DMS 273 (cell line): ENCODE results near the gene MYO7B.

Experiments used
- DNase-seq: peaks from one replicate; lab custom pipeline; 2025; ENCODE audit not compliant: unreplicated experiment; lab: John Stamatoyannopoulos, UW

The MYO7B gene

GRCh38 chr2:127635380-127636237 is 100.1 kb downstream of the MYO7B start:
- DNase-seq: no peak

GRCh38 chr2:127636248-127637235 is 101.1 kb downstream of the MYO7B start:
- no peak for DNase-seq

GRCh38 chr2:127637236-127637630 is 101.8 kb downstream of the MYO7B start:
- peak; percentile 11 for DNase-seq

GRCh38 chr2:127637725-127638252 is 102.3 kb downstream of the MYO7B start:
- peak; percentile 66 for DNase-seq

- DNase-seq: no peak
These were observed 103.1 kb downstream of the MYO7B start for GRCh38 chr2:127638361-127639110.

GRCh38 chr2:127639111-127639474 is 103.6 kb downstream of the MYO7B start:
- no peak for DNase-seq

- DNase-seq: peak; percentile 49
These were observed 104.9 kb downstream of the MYO7B start for GRCh38 chr2:127640082-127641072.

- no peak for DNase-seq
These were observed 105.7 kb downstream of the MYO7B start for GRCh38 chr2:127641133-127641532.

GRCh38 chr2:127641846-127642507 is 106.5 kb downstream of the MYO7B start:
- no peak for DNase-seq

- DNase-seq: no peak
These were observed 107.4 kb downstream of the MYO7B start for GRCh38 chr2:127642706-127643438.

- no peak for DNase-seq
These were observed 108.1 kb downstream of the MYO7B start for GRCh38 chr2:127643439-127644065.

- peak; percentile 23 for DNase-seq
These were observed 108.9 kb downstream of the MYO7B start for GRCh38 chr2:127644066-127645025.

- no peak for DNase-seq
These were observed 109.5 kb downstream of the MYO7B start for GRCh38 chr2:127645026-127645394.

GRCh38 chr2:127645395-127646291 is 110.2 kb downstream of the MYO7B start, which contains the start of gene GPR17:
Gene GPR17 (plus strand): TSS chr2:127646153. CDS start chr2:127650736, 4,583 bp downstream.
- DNase-seq: no peak

GRCh38 chr2:127646487-127647241 is 111.2 kb downstream of the MYO7B start:
- DNase-seq: no peak
